KMS-11 (cell line): ENCODE data around the gene SYNPR.

Experiments used
- H2AFZ ChIP-seq: fragments of 200-600 bp; sonication (generic); 2 replicates; pipeline ENCODE4 v1.6.1; 2016; ENCODE audit warnings: antibody characterized with exemption, mixed run types, low read depth
- H3K27ac ChIP-seq: fragments of 200-600 bp; sonication (generic); 2 replicates; pipeline ENCODE4 v1.6.1; 2016; ENCODE audit warnings: mild to moderate bottlenecking, mixed run types
- H3K27me3 ChIP-seq: fragments of 200-600 bp; sonication (generic); 2 replicates; pipeline ENCODE4 v1.6.1; 2017; ENCODE audit warnings: mild to moderate bottlenecking, low read depth, mixed run types, moderate library complexity; ENCODE audit not compliant: insufficient read depth
- H3K36me3 ChIP-seq: fragments of 200-600 bp; sonication (generic); 2 replicates; pipeline ENCODE4 v1.6.1; 2017; ENCODE audit warnings: mild to moderate bottlenecking, mixed run types; ENCODE audit not compliant: insufficient read depth
- H3K4me1 ChIP-seq: fragments of 200-600 bp; sonication (generic); 2 replicates; pipeline ENCODE4 v1.6.1; 2016; ENCODE audit warnings: mild to moderate bottlenecking, low read depth, mixed run types; ENCODE audit not compliant: poor library complexity, severe bottlenecking
- H3K4me2 ChIP-seq: fragments of 200-600 bp; sonication (generic); 2 replicates; pipeline ENCODE4 v1.7.0; 2016; ENCODE audit warnings: mild to moderate bottlenecking, mixed run types
- H3K4me3 ChIP-seq: fragments of 200-600 bp; sonication (generic); IDR thresholded peaks from 2 replicates; pipeline ENCODE4 v1.6.1; 2017; ENCODE audit warnings: low read depth, low read length, mixed read lengths; ENCODE audit not compliant: insufficient read depth
- H3K79me2 ChIP-seq: fragments of 200-600 bp; sonication (generic); 2 replicates; pipeline ENCODE4 v1.6.1; 2016; ENCODE audit warnings: low read depth, mixed run types; ENCODE audit not compliant: insufficient read depth
- H3K9ac ChIP-seq: fragments of 200-600 bp; sonication (generic); 2 replicates; pipeline ENCODE4 v1.6.1; 2016; ENCODE audit warnings: mild to moderate bottlenecking, mixed run types
- H4K20me1 ChIP-seq: fragments of 200-600 bp; sonication (generic); 2 replicates; pipeline ENCODE4 v1.6.1; 2016; ENCODE audit warnings: mild to moderate bottlenecking, mixed run types; ENCODE audit not compliant: insufficient read depth
- TF ChIP-seq, protein P1 (sequence below): fragments of 200-600 bp; sonication (generic); conservative IDR thresholded peaks from 2 replicates; pipeline ENCODE4 v1.6.1; 2017; ENCODE audit warnings: low read depth, mild to moderate bottlenecking, antibody characterized with exemption, low read length, moderate library complexity, mixed read lengths

SYNPR gene

GRCh38 chr3:63609408-63609807 lies 331.3 kb downstream of the SYNPR start:
- H3K4me1 ChIP-seq = no peaks in the 10 kb centered on the region
- no peaks in the 10 kb centered on the region for H3K27me3 ChIP-seq
- H3K9ac ChIP-seq = no peak overlapping the region
- no peak overlapping the region for H3K27ac ChIP-seq
- H4K20me1 ChIP-seq = no peaks in the 10 kb centered on the region
- TF ChIP-seq, protein P1, sequence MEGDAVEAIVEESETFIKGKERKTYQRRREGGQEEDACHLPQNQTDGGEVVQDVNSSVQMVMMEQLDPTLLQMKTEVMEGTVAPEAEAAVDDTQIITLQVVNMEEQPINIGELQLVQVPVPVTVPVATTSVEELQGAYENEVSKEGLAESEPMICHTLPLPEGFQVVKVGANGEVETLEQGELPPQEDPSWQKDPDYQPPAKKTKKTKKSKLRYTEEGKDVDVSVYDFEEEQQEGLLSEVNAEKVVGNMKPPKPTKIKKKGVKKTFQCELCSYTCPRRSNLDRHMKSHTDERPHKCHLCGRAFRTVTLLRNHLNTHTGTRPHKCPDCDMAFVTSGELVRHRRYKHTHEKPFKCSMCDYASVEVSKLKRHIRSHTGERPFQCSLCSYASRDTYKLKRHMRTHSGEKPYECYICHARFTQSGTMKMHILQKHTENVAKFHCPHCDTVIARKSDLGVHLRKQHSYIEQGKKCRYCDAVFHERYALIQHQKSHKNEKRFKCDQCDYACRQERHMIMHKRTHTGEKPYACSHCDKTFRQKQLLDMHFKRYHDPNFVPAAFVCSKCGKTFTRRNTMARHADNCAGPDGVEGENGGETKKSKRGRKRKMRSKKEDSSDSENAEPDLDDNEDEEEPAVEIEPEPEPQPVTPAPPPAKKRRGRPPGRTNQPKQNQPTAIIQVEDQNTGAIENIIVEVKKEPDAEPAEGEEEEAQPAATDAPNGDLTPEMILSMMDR = no peak
- H3K4me3 ChIP-seq = no peak overlapping the region
- H3K4me2 ChIP-seq = no peak overlapping the region
- H2AFZ ChIP-seq = no peak overlapping the region
- no peaks in the 10 kb centered on the region for H3K79me2 ChIP-seq
- H3K36me3 ChIP-seq = no peaks in the 10 kb centered on the region

- H3K4me1 ChIP-seq = no peaks in the 10 kb centered on the region
- no peak overlapping the region for H3K4me3 ChIP-seq
- no peak overlapping the region for H2AFZ ChIP-seq
- H4K20me1 ChIP-seq = no peaks in the 10 kb centered on the region
- TF ChIP-seq, protein P1 = no peak
- no peak overlapping the region for H3K4me2 ChIP-seq
- no peaks in the 10 kb centered on the region for H3K36me3 ChIP-seq
- no peaks in the 10 kb centered on the region for H3K27me3 ChIP-seq
- H3K9ac ChIP-seq = no peak overlapping the region
- no peak overlapping the region for H3K27ac ChIP-seq
- H3K79me2 ChIP-seq = no peaks in the 10 kb centered on the region
Observed at GRCh38 chr3:63609834-63610233, 331.7 kb downstream of the SYNPR start.

DNA sequence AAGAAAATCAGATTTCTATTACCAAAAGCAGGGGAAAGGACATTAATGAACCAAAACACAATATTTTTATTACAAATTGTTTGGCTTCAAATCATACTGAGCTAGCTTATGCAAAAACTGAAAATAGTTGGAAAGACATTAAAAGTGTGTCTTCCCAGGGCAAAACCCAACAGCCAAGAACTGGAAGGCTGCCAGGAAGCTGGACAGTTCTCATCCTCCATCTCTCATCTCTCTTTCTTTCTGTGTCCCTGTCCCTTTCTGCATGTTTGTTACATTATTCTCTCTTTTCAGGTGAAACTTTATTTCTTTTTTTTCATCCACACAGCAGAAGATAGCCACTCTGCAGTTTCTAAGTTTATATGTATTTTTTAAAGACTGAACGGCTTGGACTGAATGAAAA lies 333.3 kb downstream of the SYNPR start:
- TF ChIP-seq, protein P1 = no peak
- H3K27me3 ChIP-seq = no peaks in the 10 kb centered on the region
- H3K4me2 ChIP-seq = no peak overlapping the region
- no peak overlapping the region for H3K4me3 ChIP-seq
- H3K79me2 ChIP-seq = no peaks in the 10 kb centered on the region
- H3K4me1 ChIP-seq = no peaks in the 10 kb centered on the region
- H4K20me1 ChIP-seq = no peaks in the 10 kb centered on the region
- H3K27ac ChIP-seq = no peak overlapping the region
- no peak overlapping the region for H3K9ac ChIP-seq
- H2AFZ ChIP-seq = no peak overlapping the region
- no peaks in the 10 kb centered on the region for H3K36me3 ChIP-seq

DNA sequence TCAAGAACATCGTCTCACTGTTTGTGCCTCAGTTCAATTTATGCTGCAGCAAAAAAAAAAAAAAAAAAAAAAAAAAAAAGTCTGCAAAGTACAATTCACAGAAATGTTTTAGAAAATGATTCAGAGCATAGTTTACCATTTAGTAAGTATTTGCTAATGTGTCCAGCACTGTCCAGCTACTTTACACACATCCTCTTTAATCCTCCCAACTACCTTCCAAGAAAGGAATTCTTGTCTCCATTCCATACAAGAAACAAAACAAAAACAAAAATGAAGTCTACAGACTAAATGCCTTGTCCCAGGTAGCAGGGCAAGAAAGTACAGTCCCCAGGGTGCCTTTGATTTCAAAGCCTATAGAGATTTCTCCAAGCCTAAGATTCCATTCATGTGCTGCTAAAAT lies 335.5 kb downstream of the SYNPR start:
- Histone ChIP-seq H3K4me3 (no peak overlapping the region), H3K4me2 (no peak overlapping the region), H3K27ac (no peak overlapping the region), H3K9ac (no peak overlapping the region), H3K4me1 (no peaks in the 10 kb centered on the region), H4K20me1 (no peaks in the 10 kb centered on the region), H2AFZ (no peak overlapping the region), H3K79me2 (no peaks in the 10 kb centered on the region), H3K36me3 (no peaks in the 10 kb centered on the region), H3K27me3 (no peaks in the 10 kb centered on the region)
- TF ChIP-seq, protein P1 = no peak
